Stimulated activated CD8-positive, alpha-beta memory T cell treated with anti-CD3 and anti-CD28 coated beads, Interleukin-2, amount 100 ng/mL, for 48 hours (primary cell): ENCODE measurements around the gene DLG5.
A peak's percentile ranks its signal among the peaks of the same experiment; 100 is the strongest.
"Not testable (repeated sequence)": the region's sequence is repeated elsewhere in the genome, so short reads cannot be mapped to it uniquely, and the experiment has no call there.

ENCODE experiments used
- DNase-seq, 2 donors: peaks; one replicate each; pipeline ENCODE4 v3.0.0-alpha.2; 2020; ENCODE audit warnings: low read depth in 2 of 2

DLG5 gene

GRCh38 chr10:77770081-77770867 lies 156.3 kb downstream of the DLG5 start:
- no peak for DNase-seq

- no peak for DNase-seq
These were observed 158.5 kb downstream of the DLG5 start for GRCh38 chr10:77768039-77768438.

- DNase-seq: no peak
These were observed 162.8 kb downstream of the DLG5 start for GRCh38 chr10:77763453-77764430.

GRCh38 chr10:77758406-77758805 lies 168.1 kb downstream of the DLG5 start:
- DNase-seq: not testable (repeated sequence)

- peak in 1 of 2 donors; percentile 8 for DNase-seq
These were observed 170.0 kb downstream of the DLG5 start for GRCh38 chr10:77756319-77757232.

GRCh38 chr10:77746047-77746707 lies 180.4 kb downstream of the DLG5 start:
- DNase-seq: no peak

GRCh38 chr10:77744245-77744644 lies 182.3 kb downstream of the DLG5 start:
- DNase-seq: no peak

- DNase-seq: no peak
These were observed 184.4 kb downstream of the DLG5 start for GRCh38 chr10:77742172-77742571.

- no peak for DNase-seq
These were observed 184.8 kb downstream of the DLG5 start for GRCh38 chr10:77741746-77742145.
